Transverse colon (tissue), 4 donors: ENCODE data around the gene GLMN. TPM values are rescaled to one million over a fixed set of nuclear protein-coding genes. Genes with fewer than 3 reads are reported as not detected.

Experiments
- DNase-seq: peaks from one replicate; pipeline ENCODE4 v3.0.0-alpha.2; 2019
- H3K27ac ChIP-seq, 4 donors: fragments of 200-600 bp; sonication (generic); 2 replicates each; pipeline ENCODE4 v1.5.1; 2016 to 2018; ENCODE audit warnings: inconsistent platforms in 4 of 4
- H3K27me3 ChIP-seq: fragments of 200-600 bp; sonication (generic); 2 replicates; pipeline ENCODE4 v1.5.1; 2017; ENCODE audit warnings: inconsistent platforms
- H3K36me3 ChIP-seq, 4 donors: fragments of 200-600 bp; sonication (generic); 2 replicates each; pipeline ENCODE4 v1.5.1; 2017 to 2019; ENCODE audit warnings: inconsistent platforms in 4 of 4
- H3K4me1 ChIP-seq, 4 donors: fragments of 200-600 bp; sonication (generic); 2 replicates each; pipeline ENCODE4 v1.5.1; 2017 to 2020; ENCODE audit warnings: inconsistent platforms in 4 of 4
- H3K4me3 ChIP-seq, 4 donors: fragments of 200-600 bp; sonication (generic); 1 replicate in 1 of 4; 2 replicates in 3 of 4; pipeline versions ENCODE4 v1.5.1 to v1.6.1; 2017 to 2019; ENCODE audit warnings: inconsistent platforms in 4 of 4
- H3K9me3 ChIP-seq, 2 donors: fragments of 200-600 bp; sonication (generic); 2 replicates each; pipeline ENCODE4 v1.5.1; 2017 to 2019; ENCODE audit warnings: inconsistent platforms in 2 of 2
- CTCF ChIP-seq, 5 experiments: fragments of 200-600 bp in 3 of 5; fragments of 450-650 bp in 2 of 5; sonication (generic) in 3 of 5; IDR thresholded peaks; 1 replicate in 2 of 5; 2 replicates in 3 of 5; pipeline ENCODE4 v1.5.1; 2016 to 2017; ENCODE audit warnings: antibody characterized with exemption in 5 of 5, inconsistent platforms in 3 of 5, mild to moderate bottlenecking in 2 of 5, moderate library complexity in 1 of 5
- EP300 ChIP-seq: sonication (generic); formaldehyde crosslinking; IDR thresholded peaks from one replicate; pipeline ENCODE4 v1.6.1; 2017; ENCODE audit warnings: antibody characterized with exemption, low read depth
- POLR2A ChIP-seq: fragments of 450-650 bp; IDR thresholded peaks from one replicate; pipeline ENCODE4 v1.6.1; 2016; ENCODE audit warnings: antibody characterized with exemption, mild to moderate bottlenecking, moderate library complexity
- POLR2AphosphoS5 ChIP-seq, 3 donors: sonication (generic); formaldehyde crosslinking; IDR thresholded peaks; one replicate each; pipeline ENCODE4 v1.6.1; 2016; ENCODE audit warnings: antibody characterized with exemption in 3 of 3
- WGBS, 2 donors: methylation state at CpG; one replicate each; pipeline ENCODE4 v1.1.5; 2018; ENCODE audit warnings: low coverage in 1 of 2; 5-methylcytosine and 5-hydroxymethylcytosine counted together
- in situ Hi-C, 4 donors: fragments of 200-750 bp; cut with MboI; loops; one replicate each; pipeline versions ENCODE4 v1.15.0 to v1.15.1; 2017; ENCODE audit warnings: low sequenced_read_pairs in 3 of 4, low pct_ligation_motif_present in 1 of 4, low pct_unique_long_range_greater_than_20kb in 1 of 4
- intact Hi-C: fragments of 100-400 bp; cut with DNase I; formaldehyde crosslinking; loops from one replicate; pipeline ENCODE4 v1.15.1; 2023; ENCODE audit warnings: low total_unique reads
- total RNA-seq, 4 donors: library from RNA; depleted of rRNA; stranded (reverse); fragments of >200 nt; gene quantifications; one replicate each; pipeline ENCODE4 v1.1.0, GENCODE V29; 2016

GLMN gene
- total RNA-seq, 4 donors from 2014 or later = 2.4 to 8.7 (median 4.1) TPM

- no peaks in the 10 kb centered on the region for H3K9me3 ChIP-seq
- no peaks in the 10 kb centered on the region for H3K27me3 ChIP-seq
- no peak for TF ChIP-seq POLR2AphosphoS5 (IDR thresholded peaks at IDR 0.05)
- TF ChIP-seq POLR2A = no peak
- TF ChIP-seq EP300 = no peak
- no peak for TF ChIP-seq CTCF (IDR thresholded peaks at IDR 0.05)
- H3K4me3 ChIP-seq = no peak overlapping the region
- intact Hi-C loops = no loop called here
- no peaks in the 10 kb centered on the region for H3K36me3 ChIP-seq
- in situ Hi-C loops = no loop called here
- no peak overlapping the region for H3K27ac ChIP-seq
- H3K4me1 ChIP-seq = no peaks in the 10 kb centered on the region
- DNase-seq = no peak
Measured at GRCh38 chr1:92219028-92219427, 79.8 kb downstream of the GLMN start.

GRCh38 chr1:92218559-92218958, 80.2 kb downstream of the GLMN start:
- Histone ChIP-seq H3K36me3 (no peaks in the 10 kb centered on the region), H3K27ac (no peak overlapping the region), H3K4me1 (no peaks in the 10 kb centered on the region), H3K9me3 (no peaks in the 10 kb centered on the region), H3K27me3 (no peaks in the 10 kb centered on the region), H3K4me3 (no peak overlapping the region)
- in situ Hi-C loops = no loop called here
- no peak for DNase-seq
- TF ChIP-seq CTCF (IDR thresholded peaks at IDR 0.05) (no peak), POLR2A (no peak), EP300 (no peak), POLR2AphosphoS5 (IDR thresholded peaks at IDR 0.05) (no peak)
- intact Hi-C loops = no loop called here
- WGBS, 2 donors = 85 to 91% methylated on average over 6 to 14 of the region's 14 CpGs

GRCh38 chr1:92217721-92218120, 81.1 kb downstream of the GLMN start, which contains the start of gene C1orf146:
TSS of gene C1orf146 (plus strand) at chr1:92217915. CDS start at chr1:92231421, 13,506 bp downstream.
- no peak for DNase-seq
- in situ Hi-C loops (no loop called here), intact Hi-C loops (no loop called here)
- H3K9me3 ChIP-seq = no peaks in the 10 kb centered on the region
- H3K4me3 ChIP-seq = no peak within 1 kb of the TSS
- H3K4me1 ChIP-seq = no peaks in the 10 kb centered on the region
- H3K36me3 ChIP-seq = no peaks in the 10 kb centered on the region
- H3K27ac ChIP-seq = no peak within 1 kb of the TSS
- H3K27me3 ChIP-seq = no peaks in the 10 kb centered on the region
- no peak for TF ChIP-seq CTCF (IDR thresholded peaks at IDR 0.05)
- TF ChIP-seq POLR2AphosphoS5 (IDR thresholded peaks at IDR 0.05) = no peak
- no peak for TF ChIP-seq EP300
- no peak for TF ChIP-seq POLR2A
- 93 to 95% methylated on average over 13 to 27 of the region's 27 CpGs for WGBS, 2 donors

GRCh38 chr1:92211166-92211565, 87.6 kb downstream of the GLMN start:
- intact Hi-C loops (no loop called here), in situ Hi-C loops (no loop called here)
- TF ChIP-seq CTCF (IDR thresholded peaks at IDR 0.05) (no peak), POLR2A (no peak), POLR2AphosphoS5 (IDR thresholded peaks at IDR 0.05) (no peak), EP300 (no peak)
- Histone ChIP-seq H3K36me3 (no peaks in the 10 kb centered on the region), H3K9me3 (peaks cover 0 to 4% of the 10 kb centered on the region in 2 donors), H3K27me3 (no peaks in the 10 kb centered on the region), H3K4me3 (no peak overlapping the region), H3K27ac (no peak overlapping the region), H3K4me1 (no peaks in the 10 kb centered on the region)
- DNase-seq = no peak
- 88 to 95% methylated on average over 2 of the region's 2 CpGs for WGBS, 2 donors
